Ishikawa (cell line): Measurements from ENCODE around the gene CHRM5.

ENCODE experiments used
- CEBPB ChIP-seq: IDR thresholded peaks from 2 replicates; pipeline ENCODE4 v1.6.1; 2012
- CREB1 ChIP-seq: IDR thresholded peaks from 2 replicates; pipeline ENCODE4 v1.6.1; 2012; ENCODE audit warnings: low read depth
- EGR1 ChIP-seq: IDR thresholded peaks from 2 replicates; pipeline ENCODE4 v1.6.1; 2012
- EP300 ChIP-seq: IDR thresholded peaks from 2 replicates; pipeline ENCODE4 v1.6.1; 2012; ENCODE audit warnings: borderline replicate concordance
- FOXM1 ChIP-seq: IDR thresholded peaks from 2 replicates; pipeline ENCODE4 v1.6.1; 2012; ENCODE audit warnings: low read depth, borderline replicate concordance
- NFIC ChIP-seq: IDR thresholded peaks from 2 replicates; pipeline ENCODE4 v1.6.1; 2012
- RAD21 ChIP-seq: IDR thresholded peaks from 2 replicates; pipeline ENCODE4 v1.6.1; 2012; ENCODE audit warnings: low read depth
- REST ChIP-seq: IDR thresholded peaks from 2 replicates; pipeline ENCODE4 v1.6.1; 2012; ENCODE audit warnings: low read depth, mild to moderate bottlenecking
- TAF1 ChIP-seq: IDR thresholded peaks from 2 replicates; pipeline ENCODE4 v1.6.1; 2012; ENCODE audit warnings: low read depth, mild to moderate bottlenecking
- TCF12 ChIP-seq: IDR thresholded peaks from 2 replicates; pipeline ENCODE4 v1.6.1; 2012; ENCODE audit warnings: low read depth
- TEAD4 ChIP-seq: IDR thresholded peaks from 2 replicates; pipeline ENCODE4 v1.6.1; 2012
- YY1 ChIP-seq: IDR thresholded peaks from 2 replicates; pipeline ENCODE4 v1.6.1; 2012; ENCODE audit warnings: low read depth
- ZBTB7A ChIP-seq: IDR thresholded peaks from 2 replicates; pipeline ENCODE4 v1.6.1; 2012; ENCODE audit warnings: low read depth
- TF ChIP-seq, protein P1 (sequence below): IDR thresholded peaks from 2 replicates; pipeline ENCODE4 v1.6.1; 2012
- TF ChIP-seq, protein P2 (sequence below): IDR thresholded peaks from 2 replicates; pipeline ENCODE4 v1.6.1; 2012

The CHRM5 gene

DNA sequence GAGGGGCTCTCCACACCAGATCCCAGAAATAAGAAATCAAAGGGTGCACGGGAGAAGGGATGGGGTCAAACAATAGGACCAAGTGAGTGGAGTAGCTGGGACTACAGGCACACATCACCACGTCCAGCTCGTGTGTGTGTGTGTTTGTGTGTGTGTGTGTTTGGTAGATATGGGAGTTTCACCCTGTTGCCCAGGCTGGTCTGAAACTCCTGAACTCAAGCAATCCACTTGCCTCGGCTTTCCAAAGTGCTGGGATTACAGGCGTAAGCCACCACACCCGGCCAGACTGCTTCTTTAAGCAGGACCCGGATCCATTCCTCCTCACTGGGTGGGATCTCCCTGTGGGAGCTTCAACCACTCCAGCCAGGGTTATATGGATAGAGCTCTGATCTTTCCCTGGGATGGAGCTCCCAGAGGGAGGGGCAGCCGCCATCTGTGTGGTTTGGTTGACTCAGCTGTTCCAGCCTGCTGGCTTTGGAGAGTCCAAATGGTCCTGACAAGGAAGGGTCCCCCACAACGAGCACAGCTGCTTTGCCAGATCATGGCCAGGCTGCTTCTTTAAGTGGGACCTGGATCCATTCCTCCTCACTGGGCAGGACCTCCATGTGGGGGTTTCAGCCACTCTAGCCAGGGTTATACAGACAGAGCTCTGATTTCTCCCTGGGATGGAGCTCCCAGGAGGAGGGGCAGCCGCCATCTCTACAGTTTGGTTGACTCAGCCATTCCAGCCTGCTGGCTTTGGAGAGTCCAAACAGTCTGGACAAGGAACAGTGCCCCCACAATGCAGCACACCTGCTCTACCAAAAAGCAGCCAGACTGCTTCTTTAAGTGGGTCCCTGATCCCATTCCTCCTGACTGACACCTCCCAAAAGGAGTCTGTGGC lies 79.8 kb downstream of the CHRM5 start:
- no peak for TF ChIP-seq ZBTB7A
- TF ChIP-seq, protein P1, sequence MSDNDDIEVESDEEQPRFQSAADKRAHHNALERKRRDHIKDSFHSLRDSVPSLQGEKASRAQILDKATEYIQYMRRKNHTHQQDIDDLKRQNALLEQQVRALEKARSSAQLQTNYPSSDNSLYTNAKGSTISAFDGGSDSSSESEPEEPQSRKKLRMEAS = no peak
- no peak for TF ChIP-seq CREB1
- no peak for TF ChIP-seq NFIC
- no peak for TF ChIP-seq TAF1
- no peak for TF ChIP-seq TEAD4
- TF ChIP-seq EP300 = no peak
- TF ChIP-seq, protein P2, sequence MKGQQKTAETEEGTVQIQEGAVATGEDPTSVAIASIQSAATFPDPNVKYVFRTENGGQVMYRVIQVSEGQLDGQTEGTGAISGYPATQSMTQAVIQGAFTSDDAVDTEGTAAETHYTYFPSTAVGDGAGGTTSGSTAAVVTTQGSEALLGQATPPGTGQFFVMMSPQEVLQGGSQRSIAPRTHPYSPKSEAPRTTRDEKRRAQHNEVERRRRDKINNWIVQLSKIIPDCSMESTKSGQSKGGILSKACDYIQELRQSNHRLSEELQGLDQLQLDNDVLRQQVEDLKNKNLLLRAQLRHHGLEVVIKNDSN = no peak
- TF ChIP-seq RAD21 = no peak
- TF ChIP-seq CEBPB = no peak
- TF ChIP-seq EGR1 = no peak
- TF ChIP-seq FOXM1 = no peak
- no peak for TF ChIP-seq YY1

GRCh38 chr15:34049112-34049511 lies 80.8 kb downstream of the CHRM5 start:
- TF ChIP-seq TCF12 = no peak
- TF ChIP-seq YY1 = no peak
- no peak for TF ChIP-seq EP300
- TF ChIP-seq REST = no peak
- TF ChIP-seq TEAD4 = no peak
- TF ChIP-seq, protein P1 = no peak
- TF ChIP-seq FOXM1 = no peak
- no peak for TF ChIP-seq CREB1
- TF ChIP-seq ZBTB7A = no peak
- TF ChIP-seq EGR1 = no peak
- TF ChIP-seq NFIC = no peak
- TF ChIP-seq RAD21 = no peak
- TF ChIP-seq TAF1 = no peak
- TF ChIP-seq, protein P2 = no peak

- TF ChIP-seq, protein P1 = no peak
- no peak for TF ChIP-seq YY1
- no peak for TF ChIP-seq NFIC
- TF ChIP-seq EGR1 = no peak
- TF ChIP-seq, protein P2 = no peak
- TF ChIP-seq TAF1 = no peak
- no peak for TF ChIP-seq REST
- TF ChIP-seq TCF12 = no peak
- TF ChIP-seq RAD21 = no peak
These were observed 85.9 kb downstream of the CHRM5 start for GRCh38 chr15:34054081-34054707.

DNA sequence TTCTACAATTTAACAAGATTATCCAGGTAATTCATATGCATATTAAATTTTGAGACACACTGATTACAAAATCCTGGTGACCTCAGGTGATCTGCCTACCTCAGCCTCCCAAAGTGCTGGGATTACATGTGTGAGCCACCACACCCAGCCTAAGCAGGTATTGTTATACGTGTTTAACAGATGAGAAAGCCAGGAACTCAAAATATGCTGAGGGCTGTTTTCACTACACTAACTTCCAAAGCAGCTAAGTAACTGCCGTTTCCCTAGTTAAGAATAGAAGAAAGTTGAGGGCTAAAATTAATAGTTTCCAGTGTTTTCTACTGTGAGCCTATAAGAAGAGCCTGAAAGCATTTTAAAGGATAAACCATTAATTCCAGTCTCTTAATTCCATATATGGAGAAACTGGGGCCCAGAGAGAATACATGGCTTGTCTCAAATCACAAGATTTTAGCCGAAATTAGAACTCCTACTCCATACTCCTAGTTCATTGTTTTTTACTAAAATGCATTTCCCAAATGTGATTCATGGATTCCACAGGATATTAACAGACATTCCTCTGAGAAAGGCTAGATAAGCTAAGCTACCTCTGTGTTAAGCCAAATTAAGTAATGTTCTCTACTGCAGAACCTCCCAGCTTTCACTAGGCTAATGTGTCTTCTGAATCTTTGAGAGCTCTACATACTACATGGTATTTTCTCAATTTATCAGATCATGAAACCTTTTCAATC lies 87.7 kb downstream of the CHRM5 start:
- TF ChIP-seq TCF12 (no peak), EGR1 (no peak), REST (no peak), CEBPB (no peak), NFIC (no peak), YY1 (no peak), FOXM1 (no peak), EP300 (no peak)
- TF ChIP-seq, protein P2 = no peak
